Endothelial cell of umbilical vein (primary cell): Measurements from ENCODE around the gene DOCK6. TPM values are rescaled to one million over a fixed set of nuclear protein-coding genes. Genes with fewer than 3 reads are reported as not detected.
"Not testable (repeated sequence)": the region's sequence is repeated elsewhere in the genome, so short reads cannot be mapped to it uniquely, and the experiment has no call there.

Experiments
- BruUV-seq: library from RNA; stranded (reverse); fragments of 400-500 nt; replicated peaks from 2 replicates; lab custom pipeline; 2021; lab: Mats Ljungman, UMichigan
- CTCF ChIA-PET: fragments of 300-600, 350-600 bp; sonication (Branson Sonifier 250); formaldehyde crosslinking; loops from one replicate; lab custom pipeline; 2021; ENCODE audit warnings: antibody characterized with exemption, inconsistent platforms; lab: Charles Lee
- POLR2A ChIA-PET: fragments of 300-600, 350-600 bp; sonication (Branson Sonifier 250); formaldehyde crosslinking; loops from one replicate; lab custom pipeline; 2021; ENCODE audit warnings: antibody characterized with exemption, inconsistent platforms; lab: Charles Lee
- DNase-seq: peaks from one replicate; pipeline ENCODE4 v3.0.0-alpha.2; 2011; ENCODE audit warnings: low read depth, low spot score
- FAIRE-seq: peaks from 2 replicates; lab custom pipeline; 2011; peaks lifted over from hg19 to GRCh38; lab: Jason Lieb, UNC
- H2AFZ ChIP-seq: 2 replicates; pipeline ENCODE4 v1.6.0; 2012; ENCODE audit warnings: low read depth, low read length, control low read depth, inconsistent platforms
- H3K27ac ChIP-seq: 2 replicates; pipeline ENCODE4 v1.5.1; 2011; ENCODE audit warnings: low read depth, mild to moderate bottlenecking, control low read depth, low read length, moderate library complexity; ENCODE audit not compliant: insufficient read depth
- H3K27me3 ChIP-seq, 2 experiments: 2 replicates each; pipeline versions ENCODE4 v1.6.0 to v1.6.1; 2011; ENCODE audit warnings: low read length in 2 of 2, mixed read lengths in 1 of 2; ENCODE audit not compliant: control insufficient read depth in 2 of 2, insufficient read depth in 2 of 2
- H3K36me3 ChIP-seq, 2 experiments: 2 replicates in 1 of 2; 3 replicates in 1 of 2; pipeline ENCODE4 v1.5.1; 2011; ENCODE audit warnings: low read length in 2 of 2, mild to moderate bottlenecking in 1 of 2, moderate library complexity in 1 of 2; ENCODE audit not compliant: control insufficient read depth in 2 of 2, insufficient read depth in 2 of 2; ENCODE audit errors: extremely low read depth in 1 of 2
- H3K4me1 ChIP-seq: 3 replicates; pipeline ENCODE4 v1.5.1; 2011; ENCODE audit warnings: mild to moderate bottlenecking, low read length; ENCODE audit not compliant: control insufficient read depth, insufficient read depth; ENCODE audit errors: extremely low read depth
- H3K4me2 ChIP-seq: 2 replicates; pipeline ENCODE4 v1.6.1; 2011; ENCODE audit warnings: low read length, control low read depth, mixed read lengths; ENCODE audit not compliant: insufficient read depth
- H3K4me3 ChIP-seq, 3 experiments: fragments of 200-600 bp in 1 of 3; sonication (generic), shearing (Covaris generic) in 1 of 3; replicated peaks in 1 of 3; 2 replicates each; pipeline ENCODE4 v1.5.1; 2011 to 2016; ENCODE audit warnings: control low read depth in 3 of 3, low read length in 3 of 3, mild to moderate bottlenecking in 2 of 3, inconsistent platforms in 1 of 3, low read depth in 1 of 3, moderate library complexity in 1 of 3; ENCODE audit not compliant: insufficient read depth in 1 of 3
- H3K79me2 ChIP-seq: 2 replicates; pipeline ENCODE4 v1.6.0; 2012; ENCODE audit warnings: low read length, inconsistent platforms; ENCODE audit not compliant: control insufficient read depth, insufficient read depth
- H3K9ac ChIP-seq: replicated peaks from 2 replicates; pipeline ENCODE3; 2011; ENCODE audit warnings: low read length, control low read depth; ENCODE audit not compliant: insufficient read depth; ENCODE audit errors: extremely low read depth
- H3K9me1 ChIP-seq: replicated peaks from 3 replicates; pipeline ENCODE4 v1.6.0; 2011; ENCODE audit warnings: mild to moderate bottlenecking, low read length; ENCODE audit not compliant: control insufficient read depth, insufficient read depth; ENCODE audit errors: extremely low read depth
- H3K9me3 ChIP-seq: replicated peaks from 2 replicates; pipeline ENCODE4 v1.5.1; 2012; ENCODE audit warnings: low read length, inconsistent platforms; ENCODE audit not compliant: control insufficient read depth, insufficient read depth
- H4K20me1 ChIP-seq: replicated peaks from 2 replicates; pipeline ENCODE3; 2011; ENCODE audit warnings: mild to moderate bottlenecking, low read length; ENCODE audit not compliant: control insufficient read depth, insufficient read depth; ENCODE audit errors: extremely low read depth
- EZH2 ChIP-seq: IDR thresholded peaks from 2 replicates; pipeline ENCODE4 v1.6.1; 2012; ENCODE audit warnings: borderline replicate concordance, low read depth, mild to moderate bottlenecking, moderate library complexity, low read length, inconsistent platforms; ENCODE audit not compliant: severe bottlenecking
- FOS ChIP-seq: IDR thresholded peaks from 2 replicates; pipeline ENCODE4 v1.6.1; 2011; ENCODE audit warnings: mild to moderate bottlenecking, low read length, moderate library complexity, borderline replicate concordance; ENCODE audit not compliant: insufficient read depth
- GATA2 ChIP-seq: IDR thresholded peaks from 2 replicates; pipeline ENCODE4 v1.7.0; 2011; ENCODE audit warnings: low read depth, mild to moderate bottlenecking, moderate library complexity, mixed read lengths, low read length; ENCODE audit not compliant: insufficient read length, insufficient read depth
- JUN ChIP-seq: IDR thresholded peaks from 2 replicates; pipeline ENCODE4 v1.6.1; 2011; ENCODE audit warnings: borderline replicate concordance, low read depth; ENCODE audit not compliant: insufficient read length, insufficient read depth
- MYC ChIP-seq: IDR thresholded peaks from one replicate; pipeline ENCODE4 v1.6.1; 2011; ENCODE audit warnings: mild to moderate bottlenecking, low read depth, low read length
- POLR2A ChIP-seq: IDR thresholded peaks from 2 replicates; pipeline ENCODE4 v1.6.1; 2012; ENCODE audit warnings: low read depth, mild to moderate bottlenecking, control low read depth, low read length
- POLR2AphosphoS5 ChIP-seq: IDR thresholded peaks from 2 replicates; pipeline ENCODE4 v1.6.1; 2012; ENCODE audit warnings: low read depth, mild to moderate bottlenecking, control low read depth, low read length, moderate library complexity; ENCODE audit not compliant: insufficient read depth
- dilution Hi-C: fragments of 300-500 bp; cut with MboI; formaldehyde crosslinking; loops from one replicate; pipeline ENCODE4 v1.15.0; 2019; ENCODE audit warnings: low sequenced_read_pairs; ENCODE audit not compliant: extremely low pct_ligation_motif_present
- intact Hi-C: fragments of 100-400 bp; cut with micrococcal nuclease; formaldehyde crosslinking; loops from one replicate; pipeline ENCODE4 v1.10.0; 2022
- polyA plus RNA-seq, 4 experiments: library from polyadenylated mRNA; depleted of rRNA in 3 of 4; stranded (reverse) in 3 of 4; unstranded in 1 of 4; fragments of >200 nt; gene quantifications; 2 replicates each; pipeline versions ENCODE4 v1.2.1 to v1.2.3, GENCODE V29; 2011 to 2012; ENCODE audit warnings: missing spikeins in 1 of 4
- total RNA-seq: library from RNA; stranded (reverse); gene quantifications from 2 replicates; pipeline ENCODE4 v1.2.3, GENCODE V29; 2021
- TF ChIP-seq, protein P1 (sequence below), 2 donors: IDR thresholded peaks; 1 replicate in 1 of 2; 2 replicates in 1 of 2; pipeline ENCODE4 v1.5.1; 2011; ENCODE audit warnings: low read length in 2 of 2, mild to moderate bottlenecking in 2 of 2, moderate library complexity in 2 of 2, control low read depth in 1 of 2, inconsistent platforms in 1 of 2, low read depth in 1 of 2; ENCODE audit not compliant: insufficient read depth in 1 of 2; ENCODE audit errors: extremely low read depth in 1 of 2
- TF ChIP-seq, protein P2 (sequence below): IDR thresholded peaks from 2 replicates; pipeline ENCODE4 v1.6.1; 2011; ENCODE audit not compliant: insufficient read depth, insufficient read length

DOCK6 gene
- total and polyA plus RNA-seq, 2 donors (not counting 3 experiments of a cell fraction or from before 2014, with no cell fraction given), result 126 to 334 TPM

DNA sequence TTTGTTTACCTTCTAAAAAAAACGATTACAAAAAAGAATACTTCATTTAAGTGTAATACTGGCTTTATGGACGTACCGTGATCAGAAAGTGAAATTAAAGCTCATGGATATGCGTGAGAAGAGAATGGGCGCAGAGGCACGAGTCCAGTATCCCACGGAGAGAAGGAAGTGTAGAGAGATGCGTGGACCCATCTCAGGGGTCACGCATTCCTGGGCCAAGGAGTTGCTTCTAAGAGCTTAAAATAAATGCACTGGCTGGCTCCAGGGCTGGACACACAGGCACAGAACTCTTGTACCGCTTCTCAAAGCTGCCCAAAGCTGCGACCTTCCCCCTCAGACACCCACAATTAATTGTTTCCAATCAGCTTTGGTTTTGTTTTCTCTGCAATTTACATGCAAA, 98.0 kb downstream of the DOCK6 start:
- BruUV-seq, result TSS peak; percentile 37
- no peaks in the 10 kb centered on the region for H3K27me3 ChIP-seq
- no peak overlapping the region for H3K4me2 ChIP-seq
- ChIA-PET CTCF (interaction anchor here (0.8 to 3.1 kb wide), 4 partner anchors 10 to 34 kb away, joined by 4 to 10 read pairs (median 4); no protein-coding TSS in a partner anchor), POLR2A (interaction anchor here (1.1 kb wide), 1 partner anchor 21 kb away, joined by 3 read pairs; no protein-coding TSS in a partner anchor)
- H3K9me1 ChIP-seq, result no peaks in the 10 kb centered on the region
- H4K20me1 ChIP-seq, result no peaks in the 10 kb centered on the region
- dilution Hi-C loops, result no loop called here
- no peak overlapping the region for H3K9ac ChIP-seq
- H3K4me3 ChIP-seq, result no peak overlapping the region
- no peak for DNase-seq
- H3K36me3 ChIP-seq, result peaks cover 4 to 5% of the 10 kb centered on the region in 2 experiments
- H3K79me2 ChIP-seq, result no peaks in the 10 kb centered on the region
- no peak for TF ChIP-seq POLR2A
- TF ChIP-seq, protein P1, sequence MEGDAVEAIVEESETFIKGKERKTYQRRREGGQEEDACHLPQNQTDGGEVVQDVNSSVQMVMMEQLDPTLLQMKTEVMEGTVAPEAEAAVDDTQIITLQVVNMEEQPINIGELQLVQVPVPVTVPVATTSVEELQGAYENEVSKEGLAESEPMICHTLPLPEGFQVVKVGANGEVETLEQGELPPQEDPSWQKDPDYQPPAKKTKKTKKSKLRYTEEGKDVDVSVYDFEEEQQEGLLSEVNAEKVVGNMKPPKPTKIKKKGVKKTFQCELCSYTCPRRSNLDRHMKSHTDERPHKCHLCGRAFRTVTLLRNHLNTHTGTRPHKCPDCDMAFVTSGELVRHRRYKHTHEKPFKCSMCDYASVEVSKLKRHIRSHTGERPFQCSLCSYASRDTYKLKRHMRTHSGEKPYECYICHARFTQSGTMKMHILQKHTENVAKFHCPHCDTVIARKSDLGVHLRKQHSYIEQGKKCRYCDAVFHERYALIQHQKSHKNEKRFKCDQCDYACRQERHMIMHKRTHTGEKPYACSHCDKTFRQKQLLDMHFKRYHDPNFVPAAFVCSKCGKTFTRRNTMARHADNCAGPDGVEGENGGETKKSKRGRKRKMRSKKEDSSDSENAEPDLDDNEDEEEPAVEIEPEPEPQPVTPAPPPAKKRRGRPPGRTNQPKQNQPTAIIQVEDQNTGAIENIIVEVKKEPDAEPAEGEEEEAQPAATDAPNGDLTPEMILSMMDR (IDR thresholded peaks at IDR 0.05; ENCODE audit: extremely low read depth in 1 of 2, insufficient read depth in 1 of 2, low read depth in 1 of 2, low read length in 2 of 2), result no peak
- TF ChIP-seq, protein P2, sequence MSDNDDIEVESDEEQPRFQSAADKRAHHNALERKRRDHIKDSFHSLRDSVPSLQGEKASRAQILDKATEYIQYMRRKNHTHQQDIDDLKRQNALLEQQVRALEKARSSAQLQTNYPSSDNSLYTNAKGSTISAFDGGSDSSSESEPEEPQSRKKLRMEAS, result no peak
- no peak for TF ChIP-seq MYC
- TF ChIP-seq POLR2AphosphoS5, result no peak
- no peak for TF ChIP-seq GATA2
- TF ChIP-seq FOS, result no peak
- TF ChIP-seq EZH2, result no peak
- TF ChIP-seq JUN, result no peak
- no peak overlapping the region for H3K27ac ChIP-seq
- no peak overlapping the region for H2AFZ ChIP-seq
- H3K4me1 ChIP-seq, result peaks cover 31% of the 10 kb centered on the region
- intact Hi-C loops, result no loop called here
- no peak for FAIRE-seq
- no peaks in the 10 kb centered on the region for H3K9me3 ChIP-seq

DNA sequence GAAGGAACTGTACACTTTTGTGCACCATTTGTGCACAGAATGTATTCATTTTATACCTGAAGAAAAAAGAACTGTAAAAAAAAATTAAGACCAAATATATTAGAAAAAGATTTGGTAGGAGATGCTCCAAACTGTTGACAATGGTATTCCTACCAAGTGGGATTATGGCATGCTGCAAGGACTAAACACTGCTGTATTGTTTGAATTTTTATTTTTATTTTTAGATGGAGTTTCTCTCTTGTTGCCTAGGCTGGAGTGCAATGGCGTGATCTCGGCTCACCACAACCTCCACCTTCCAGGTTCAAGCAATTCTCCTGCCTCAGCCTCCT, 101.9 kb downstream of the DOCK6 start:
- H3K9me1 ChIP-seq, H3K9me3 ChIP-seq, CTCF ChIA-PET, H4K20me1 ChIP-seq, intact Hi-C loops, H3K27me3 ChIP-seq, H3K4me1 ChIP-seq, H3K36me3 ChIP-seq, POLR2A ChIA-PET, FAIRE-seq, H3K4me3 ChIP-seq, H3K4me2 ChIP-seq, dilution Hi-C loops, BruUV-seq, H3K79me2 ChIP-seq, H3K27ac ChIP-seq, H3K9ac ChIP-seq, H2AFZ ChIP-seq, DNase-seq: not testable (repeated sequence)
